ENCODE results near the gene SLC6A4.
"Not testable (repeated sequence)": the region's sequence is repeated elsewhere in the genome, so short reads cannot be mapped to it uniquely, and the experiment has no call there.

Gene SLC6A4

GRCh38 chr17:30172560-30172959 is 62.9 kb downstream of the SLC6A4 start:
- DNase-seq (ENCODE audit: low spot score), result no peak

DNA sequence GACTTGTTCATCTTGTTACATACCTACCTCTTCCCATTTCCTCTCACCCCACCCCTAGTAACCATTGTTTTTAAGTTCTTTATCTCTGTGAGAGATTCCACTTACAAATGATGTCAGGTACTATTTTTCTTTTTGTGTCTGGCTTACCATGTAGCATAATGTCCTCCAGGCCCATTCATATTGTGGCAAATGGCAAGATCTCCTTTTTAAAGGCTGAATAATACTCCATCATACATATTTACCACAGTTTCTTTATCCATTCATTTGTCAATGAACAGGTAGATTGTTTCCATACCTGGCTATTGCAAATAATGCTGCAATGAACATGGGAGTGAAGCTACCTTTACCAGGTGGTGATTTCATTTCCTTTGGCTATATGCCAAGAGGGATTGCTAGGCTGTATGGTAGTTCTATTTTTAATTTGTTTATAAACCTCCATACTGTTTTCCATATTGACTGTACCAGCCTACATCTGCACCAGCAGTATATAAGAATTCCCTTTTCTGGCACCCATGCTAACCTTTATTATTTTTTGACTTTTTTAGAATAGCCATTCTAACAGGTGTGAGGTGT is 65.0 kb downstream of the SLC6A4 start:
- DNase-seq (ENCODE audit: low spot score), result no peak

- DNase-seq (ENCODE audit: low spot score), result no peak
Measured at GRCh38 chr17:30165960-30166359, 69.5 kb downstream of the SLC6A4 start.

- DNase-seq (ENCODE audit: low spot score), result no peak
Measured at GRCh38 chr17:30165147-30165546, 70.3 kb downstream of the SLC6A4 start.

GRCh38 chr17:30164531-30164930 is 71.0 kb downstream of the SLC6A4 start:
- no peak for DNase-seq (ENCODE audit: low spot score)

DNA sequence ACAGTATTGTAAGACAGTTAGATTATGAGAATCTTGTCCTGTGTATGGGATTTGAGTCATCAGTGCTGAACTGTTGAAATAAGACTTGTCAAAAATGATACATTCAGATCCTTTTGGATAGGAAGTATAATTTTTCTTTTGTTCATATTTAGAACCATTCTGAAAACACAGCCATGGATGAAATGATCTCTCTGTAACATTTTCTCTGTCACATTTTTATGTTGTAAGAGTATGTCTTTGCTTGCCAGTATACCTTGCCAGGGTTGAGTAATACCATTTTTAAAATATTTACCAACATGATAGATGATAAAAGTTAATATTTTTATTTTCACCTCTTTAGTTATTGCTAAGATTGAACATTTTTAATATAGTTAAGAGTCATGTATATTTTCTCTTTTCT is 73.9 kb downstream of the SLC6A4 start:
- DNase-seq (ENCODE audit: low spot score), result no peak

- DNase-seq (ENCODE audit: low spot score), result no peak
Measured at GRCh38 chr17:30160419-30161172, 74.9 kb downstream of the SLC6A4 start.

- no peak for DNase-seq (ENCODE audit: low spot score)
Measured at GRCh38 chr17:30158896-30159625, 76.4 kb downstream of the SLC6A4 start.

DNA sequence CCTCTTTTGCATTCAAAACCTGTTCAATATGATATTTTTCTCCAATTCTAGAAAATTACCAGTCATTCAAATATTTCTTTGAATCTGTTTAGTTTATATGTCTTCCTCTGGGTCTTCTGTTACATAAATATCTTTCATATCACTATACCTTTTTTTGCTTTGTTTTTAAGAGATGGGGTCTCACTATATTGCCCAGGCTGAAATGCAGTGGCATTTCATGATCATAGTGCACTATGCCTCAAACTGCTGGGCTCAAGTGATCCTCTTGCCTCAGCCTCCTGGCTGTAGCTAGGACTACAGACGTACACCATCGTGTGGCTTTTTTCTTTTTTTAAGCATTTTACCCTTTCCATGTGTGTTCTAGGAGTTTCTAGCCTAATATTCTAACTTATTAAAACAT is 80.1 kb downstream of the SLC6A4 start:
- no peak for DNase-seq (ENCODE audit: low spot score)

- no peak for DNase-seq (ENCODE audit: low spot score)
Measured at GRCh38 chr17:30153463-30153862, 82.0 kb downstream of the SLC6A4 start.

- no peak for DNase-seq (ENCODE audit: low spot score)
Measured at GRCh38 chr17:30151471-30151870, 84.0 kb downstream of the SLC6A4 start.

- DNase-seq (ENCODE audit: low spot score), result no peak
Measured at GRCh38 chr17:30148376-30148775, 87.1 kb downstream of the SLC6A4 start.

DNA sequence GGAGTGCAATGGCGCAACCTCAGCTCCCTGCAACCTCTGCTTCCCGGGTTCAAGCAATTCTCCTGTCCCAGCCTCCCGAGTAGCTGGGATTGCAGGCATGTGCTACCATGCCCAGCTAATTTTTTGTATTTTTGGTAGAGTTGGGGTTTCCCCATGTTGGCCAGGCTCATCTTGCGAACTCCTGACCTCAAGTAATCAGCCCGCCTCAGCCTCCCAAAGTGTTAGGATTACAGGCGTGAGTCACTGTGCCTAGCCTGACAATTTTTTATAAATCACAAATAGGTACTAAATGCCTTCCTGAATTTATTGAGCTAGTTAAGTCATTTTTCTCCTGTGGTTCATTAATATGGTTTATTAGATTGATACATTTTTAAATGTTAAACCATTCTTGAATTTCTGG is 87.6 kb downstream of the SLC6A4 start:
- DNase-seq (ENCODE audit: low spot score), result not testable (repeated sequence)

All from HuH-7.5 (cell line).